Astrocyte of the spinal cord (primary cell): ENCODE data around the gene RHOT2.

Experiments
- DNase-seq: peaks from one replicate; pipeline ENCODE4 v3.0.0; 2011; ENCODE audit warnings: low read depth, low spot score
- H3K4me3 ChIP-seq: 2 replicates; pipeline ENCODE4 v1.5.1; 2011; ENCODE audit warnings: low read depth, mild to moderate bottlenecking, low read length, moderate library complexity
- CTCF ChIP-seq: IDR thresholded peaks from 2 replicates; pipeline ENCODE4 v1.5.1; 2012; ENCODE audit warnings: low read depth, mild to moderate bottlenecking, low read length, inconsistent platforms
- in situ Hi-C: cut with HindIII; loops from 2 replicates; pipeline ENCODE4 v1.10.0; 2017; ENCODE audit warnings: low sequenced_read_pairs

RHOT2 gene

DNA sequence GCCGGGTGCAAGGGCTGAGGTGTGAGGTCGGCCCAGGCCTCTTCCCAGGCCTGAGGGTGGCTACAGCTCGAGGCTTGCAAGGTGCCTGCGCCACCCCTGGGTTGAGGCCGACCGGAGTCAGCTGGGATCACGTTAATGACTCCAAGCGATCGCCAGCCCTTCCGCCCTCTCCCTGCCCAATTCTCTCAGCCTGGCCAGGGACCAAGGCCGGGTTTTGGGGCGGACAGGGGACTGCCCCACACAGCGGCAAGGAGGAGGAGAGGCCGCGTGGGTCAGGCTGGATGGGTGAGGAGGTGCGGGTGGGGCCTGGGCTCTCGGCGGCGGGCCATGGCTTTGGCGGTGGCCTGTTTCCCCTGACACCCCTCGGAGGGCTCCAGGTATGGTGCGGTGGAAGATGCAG lies 25.4 kb downstream of the RHOT2 start:
- no peak overlapping the region for H3K4me3 ChIP-seq
- no peak for TF ChIP-seq CTCF
- in situ Hi-C loops: no loop called here
- DNase-seq: no peak

DNA sequence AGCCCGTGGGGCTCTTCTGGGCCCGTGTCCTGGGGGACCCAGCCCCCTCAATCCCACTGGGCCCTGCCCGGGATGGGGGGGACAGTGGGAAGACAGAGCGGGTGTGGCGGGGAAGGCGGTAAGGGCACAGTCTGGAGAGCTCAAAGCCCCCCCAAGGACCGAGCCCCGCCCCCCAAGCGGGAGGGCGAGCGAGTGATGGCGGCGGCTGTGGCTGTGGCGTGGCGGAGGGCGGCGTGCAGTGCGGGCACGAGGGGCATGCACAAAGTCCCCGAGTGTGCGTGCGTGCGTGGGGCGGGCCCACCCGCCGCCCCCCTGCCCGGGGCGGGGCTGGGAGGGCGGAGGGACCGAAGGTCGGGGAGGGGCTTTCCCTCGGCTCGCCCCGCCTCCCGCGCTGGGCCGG lies 25.8 kb downstream of the RHOT2 start:
- no peak overlapping the region for H3K4me3 ChIP-seq
- in situ Hi-C loops: no loop called here

GRCh38 chr16:694187-694862 lies 26.4 kb downstream of the RHOT2 start:
- TF ChIP-seq CTCF: no peak
- no peak for DNase-seq
- in situ Hi-C loops: no loop called here
- no peak overlapping the region for H3K4me3 ChIP-seq

More for the DNA sequence above, 25.8 kb downstream of the RHOT2 start:
- no peak for TF ChIP-seq CTCF
- DNase-seq: no peak

DNA sequence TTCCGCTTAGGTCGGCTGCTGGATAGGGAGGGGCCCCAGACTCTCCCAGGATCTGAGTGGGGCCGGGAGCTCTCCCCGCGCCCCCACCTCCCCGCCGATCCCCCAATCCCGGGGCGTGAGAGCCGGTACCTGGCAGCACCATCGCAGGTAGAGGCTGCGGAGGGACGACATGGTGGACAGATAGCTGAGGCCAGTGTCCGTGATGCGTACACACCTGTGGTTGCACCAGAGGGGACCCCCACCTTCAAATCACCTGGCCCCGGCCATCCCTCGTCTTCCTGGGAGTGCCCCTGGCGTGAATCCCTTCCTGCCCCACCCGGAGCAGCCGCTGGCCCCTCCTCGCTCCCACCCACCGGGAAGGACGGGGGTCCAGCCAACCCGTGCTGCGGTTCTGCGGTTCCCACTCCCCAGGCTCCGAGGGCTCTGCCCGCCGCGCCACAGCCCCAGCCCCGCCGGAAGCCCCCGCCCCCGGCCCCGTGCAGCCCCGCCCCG lies 27.0 kb downstream of the RHOT2 start:
- H3K4me3 ChIP-seq: no peak overlapping the region
- TF ChIP-seq CTCF: no peak
- in situ Hi-C loops: no loop called here

DNA sequence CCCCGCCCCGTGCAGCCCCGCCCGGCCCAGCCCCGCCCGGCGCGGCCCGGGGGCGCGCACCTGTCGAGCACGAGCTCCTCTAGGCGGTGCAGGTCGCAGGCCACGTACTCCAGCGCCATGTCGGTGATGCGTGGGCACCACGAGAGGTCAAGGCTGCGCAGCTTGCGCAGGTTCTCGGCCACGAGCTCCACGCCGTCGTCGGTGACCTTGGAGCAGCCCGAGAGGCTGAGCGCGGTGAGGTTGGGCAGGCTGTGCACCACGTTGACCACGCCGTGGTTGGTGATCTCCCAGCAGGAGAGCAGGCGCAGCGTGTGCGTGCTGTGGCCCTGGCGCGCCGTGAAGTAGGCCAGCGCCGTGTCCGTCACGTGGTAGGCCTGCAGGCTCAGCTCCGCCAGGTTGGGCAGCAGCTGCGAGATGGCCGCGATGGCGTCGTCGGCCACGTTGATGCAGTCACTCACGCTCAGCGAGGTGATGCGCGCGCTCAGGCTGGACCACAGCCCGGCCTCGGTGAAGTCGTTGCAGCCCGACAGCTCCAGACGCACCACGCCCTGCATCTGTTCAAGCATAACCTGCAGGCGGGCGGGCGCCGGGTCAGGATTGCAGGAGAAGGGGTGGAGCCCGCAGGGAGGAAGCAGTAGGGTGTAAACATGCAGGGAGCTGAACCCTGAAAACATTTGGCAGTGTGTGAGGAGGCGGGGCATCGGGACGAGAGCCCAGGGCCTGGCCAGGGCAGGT lies 27.6 kb downstream of the RHOT2 start:
- DNase-seq: no peak
- TF ChIP-seq CTCF: no peak
- no peak overlapping the region for H3K4me3 ChIP-seq
- in situ Hi-C loops: no loop called here

More for the DNA sequence above, 27.0 kb downstream of the RHOT2 start:
- DNase-seq: no peak

- no peak for DNase-seq
- H3K4me3 ChIP-seq: no peak overlapping the region
- no peak for TF ChIP-seq CTCF
- in situ Hi-C loops: no loop called here
Measured at GRCh38 chr16:698911-699671, 31.2 kb downstream of the RHOT2 start.
